Tongue (tissue), 2 donors: ENCODE results near the gene LMNB1. TPM values are rescaled to one million over a fixed set of nuclear protein-coding genes. Genes with fewer than 3 reads are reported as not detected.

Experiments used
- DNase-seq: peaks from one replicate; pipeline ENCODE4 v3.0.0-alpha.2; 2015
- total RNA-seq: library from RNA; depleted of rRNA; stranded (reverse); fragments of >200 nt; gene quantifications from one replicate; pipeline ENCODE4 v1.2.3, GENCODE V29; 2014

LMNB1 gene
- total RNA-seq, 1 donor from 2014 or later = 54.7 TPM

- DNase-seq = no peak
These were observed 78.3 kb downstream of the LMNB1 start for GRCh38 chr5:126855266-126855665.

- DNase-seq = peak; percentile 68
These were observed 80.8 kb downstream of the LMNB1 start for GRCh38 chr5:126857472-126858410.

GRCh38 chr5:126858441-126858840 is 81.5 kb downstream of the LMNB1 start:
- DNase-seq = no peak

- no peak for DNase-seq
These were observed 86.5 kb downstream of the LMNB1 start for GRCh38 chr5:126863402-126863801.

- peak; percentile 84 for DNase-seq
These were observed 87.2 kb downstream of the LMNB1 start for GRCh38 chr5:126864042-126864688.

- no peak for DNase-seq
These were observed 88.4 kb downstream of the LMNB1 start for GRCh38 chr5:126865299-126865698.

GRCh38 chr5:126866851-126867636 is 90.1 kb downstream of the LMNB1 start:
- peak; percentile 71 for DNase-seq

GRCh38 chr5:126868338-126869004 is 91.5 kb downstream of the LMNB1 start:
- no peak for DNase-seq

- peak; percentile 77 for DNase-seq
These were observed 92.1 kb downstream of the LMNB1 start for GRCh38 chr5:126869005-126869451.

- no peak for DNase-seq
These were observed 94.5 kb downstream of the LMNB1 start for GRCh38 chr5:126871441-126871840.

- DNase-seq = peak; percentile 84
These were observed 95.8 kb downstream of the LMNB1 start for GRCh38 chr5:126872561-126873354.

- peak; percentile 74 for DNase-seq
These were observed 98.4 kb downstream of the LMNB1 start for GRCh38 chr5:126875303-126875785.

- peak; percentile 47 for DNase-seq
These were observed 100.7 kb downstream of the LMNB1 start for GRCh38 chr5:126877602-126878001.

GRCh38 chr5:126878085-126878484 is 101.1 kb downstream of the LMNB1 start:
- DNase-seq = no peak

GRCh38 chr5:126878634-126879033 is 101.7 kb downstream of the LMNB1 start:
- no peak for DNase-seq

- no peak for DNase-seq
These were observed 105.1 kb downstream of the LMNB1 start for GRCh38 chr5:126881821-126882600.

- DNase-seq = no peak
These were observed 106.8 kb downstream of the LMNB1 start for GRCh38 chr5:126883564-126884245.

- DNase-seq = peak; percentile 71
These were observed 107.4 kb downstream of the LMNB1 start for GRCh38 chr5:126884269-126884819.
